Bronchial epithelial cell (primary cell): Measurements from ENCODE around the gene MON1A. TPM values are rescaled to one million over a fixed set of nuclear protein-coding genes. Genes with fewer than 3 reads are reported as not detected.

Experiments
- DNase-seq: peaks from one replicate; pipeline ENCODE4 v3.0.0-alpha.2; 2010; ENCODE audit warnings: low read depth
- FAIRE-seq: peaks from 2 replicates; lab custom pipeline; 2011; peaks lifted over from hg19 to GRCh38; lab: Jason Lieb, UNC
- H3K27me3 ChIP-seq: 2 replicates; pipeline ENCODE4 v1.5.1; 2011; ENCODE audit warnings: low read length; ENCODE audit not compliant: control insufficient read depth, insufficient read depth
- H3K36me3 ChIP-seq: 2 replicates; pipeline ENCODE4 v1.5.1; 2011; ENCODE audit warnings: low read length; ENCODE audit not compliant: control insufficient read depth, insufficient read depth
- H3K4me3 ChIP-seq: 2 replicates; pipeline ENCODE4 v1.5.1; 2011; ENCODE audit warnings: mild to moderate bottlenecking, low read depth, low read length, control low read depth
- CTCF ChIP-seq: IDR thresholded peaks from 2 replicates; pipeline ENCODE4 v1.5.1; 2011; ENCODE audit warnings: mild to moderate bottlenecking, moderate library complexity, low read length, control low read depth, inconsistent platforms; ENCODE audit not compliant: insufficient read depth, severe bottlenecking
- total RNA-seq: library from RNA; depleted of rRNA; stranded (reverse); fragments of >200 nt; gene quantifications from 2 replicates; pipeline ENCODE4 v1.2.1, GENCODE V29; 2014

MON1A gene
- total RNA-seq, 1 donor from 2014 or later, result 15.8 TPM

GRCh38 chr3:49895791-49896190 is 33.8 kb downstream of the MON1A start:
- FAIRE-seq, result no peak
- no peak for DNase-seq
- H3K27me3 ChIP-seq, result no peaks in the 10 kb centered on the region
- no peak overlapping the region for H3K4me3 ChIP-seq
- H3K36me3 ChIP-seq, result peaks cover 44% of the 10 kb centered on the region
- TF ChIP-seq CTCF, result no peak

- TF ChIP-seq CTCF, result no peak
- no peak for DNase-seq
- FAIRE-seq, result no peak
- H3K36me3 ChIP-seq, result peaks cover 27% of the 10 kb centered on the region
- H3K27me3 ChIP-seq, result no peaks in the 10 kb centered on the region
- no peak overlapping the region for H3K4me3 ChIP-seq
Observed at GRCh38 chr3:49889296-49889695, 40.3 kb downstream of the MON1A start.

- TF ChIP-seq CTCF, result no peak
- H3K4me3 ChIP-seq, result no peak overlapping the region
- no peak for FAIRE-seq
- H3K36me3 ChIP-seq, result peaks cover 25% of the 10 kb centered on the region
- no peak for DNase-seq
- H3K27me3 ChIP-seq, result peaks cover 3% of the 10 kb centered on the region
Observed at GRCh38 chr3:49886922-49887265, 42.7 kb downstream of the MON1A start.

GRCh38 chr3:49883998-49884397 is 45.6 kb downstream of the MON1A start:
- no peak for TF ChIP-seq CTCF
- Histone ChIP-seq H3K36me3 (peaks cover 7% of the 10 kb centered on the region), H3K4me3 (no peak overlapping the region), H3K27me3 (peaks cover 3% of the 10 kb centered on the region)
- FAIRE-seq (no peak), DNase-seq (no peak)

- FAIRE-seq (no peak), DNase-seq (no peak)
- TF ChIP-seq CTCF, result no peak
- peaks cover 3% of the 10 kb centered on the region for H3K27me3 ChIP-seq
- no peak overlapping the region for H3K4me3 ChIP-seq
- peaks cover 3% of the 10 kb centered on the region for H3K36me3 ChIP-seq
Observed at GRCh38 chr3:49882166-49882565, 47.4 kb downstream of the MON1A start.

GRCh38 chr3:49880581-49881315 is 48.9 kb downstream of the MON1A start:
- Histone ChIP-seq H3K36me3 (no peaks in the 10 kb centered on the region), H3K4me3 (no peak overlapping the region), H3K27me3 (peaks cover 3% of the 10 kb centered on the region)
- no peak for FAIRE-seq
- TF ChIP-seq CTCF, result no peak
- DNase-seq, result no peak
